AML-193 (cell line): ENCODE data around the gene NR4A2.
"Not testable (repeated sequence)": the region's sequence is repeated elsewhere in the genome, so short reads cannot be mapped to it uniquely, and the experiment has no call there.

Experiments
- DNase-seq, 2 experiments: peaks; one replicate each; lab custom pipeline; 2025; lab: John Stamatoyannopoulos, UW

Gene NR4A2

DNA sequence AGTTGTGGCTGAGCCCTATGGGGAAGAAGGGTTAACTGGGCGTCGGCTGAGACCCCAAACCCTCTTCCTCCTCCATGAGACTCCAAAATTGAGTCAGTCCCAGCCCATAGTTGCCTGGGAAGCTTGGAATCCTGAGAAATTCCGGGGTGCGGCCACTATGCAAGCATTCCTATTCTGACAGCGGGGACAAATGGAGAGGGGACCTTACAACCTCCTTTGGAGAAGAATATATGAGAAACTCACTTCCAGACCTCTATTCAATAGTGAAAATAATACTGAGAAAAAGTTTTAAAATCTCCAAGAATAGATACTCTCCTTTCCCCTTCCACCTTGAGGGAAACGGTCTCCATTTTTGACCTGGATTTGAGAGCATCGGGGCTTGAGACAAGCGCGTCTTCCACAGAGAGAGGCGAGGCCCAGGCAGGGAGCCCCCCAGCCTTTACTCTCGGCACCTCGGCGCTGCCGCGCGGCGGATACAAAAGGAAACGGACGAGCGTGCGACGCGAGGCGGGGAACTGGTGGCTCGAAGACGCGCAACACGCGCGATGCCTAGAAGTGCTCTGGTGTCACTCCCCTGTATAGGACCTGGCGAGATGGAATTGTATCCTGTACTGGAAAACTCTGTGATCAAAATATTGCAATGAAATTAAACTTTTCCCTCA, 11.1 kb downstream of the NR4A2 start:
- no peak for DNase-seq

- DNase-seq = no peak
Observed at GRCh38 chr2:156320486-156321098, 11.9 kb downstream of the NR4A2 start.

GRCh38 chr2:156319811-156320485, 12.6 kb downstream of the NR4A2 start:
- no peak for DNase-seq

DNA sequence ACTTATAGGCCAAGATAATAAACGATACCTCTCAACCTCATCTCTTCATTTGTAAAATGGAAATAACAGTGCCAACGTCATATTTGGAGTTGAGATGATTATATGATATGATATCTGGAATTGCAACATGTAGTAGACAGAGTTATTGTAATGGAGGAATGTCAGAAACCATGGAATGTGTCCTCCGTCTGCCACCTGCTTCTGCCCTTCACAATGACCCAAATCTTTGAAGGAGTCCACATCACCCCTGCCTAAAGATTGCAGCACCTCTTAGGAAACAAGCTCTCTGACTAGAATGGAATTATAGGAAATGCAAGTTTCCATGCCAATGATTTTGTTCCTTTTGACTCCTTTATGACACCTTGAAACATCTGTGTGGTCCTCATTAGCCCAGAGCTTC, 14.9 kb downstream of the NR4A2 start:
- no peak for DNase-seq

GRCh38 chr2:156311976-156312375, 20.5 kb downstream of the NR4A2 start:
- no peak for DNase-seq

DNA sequence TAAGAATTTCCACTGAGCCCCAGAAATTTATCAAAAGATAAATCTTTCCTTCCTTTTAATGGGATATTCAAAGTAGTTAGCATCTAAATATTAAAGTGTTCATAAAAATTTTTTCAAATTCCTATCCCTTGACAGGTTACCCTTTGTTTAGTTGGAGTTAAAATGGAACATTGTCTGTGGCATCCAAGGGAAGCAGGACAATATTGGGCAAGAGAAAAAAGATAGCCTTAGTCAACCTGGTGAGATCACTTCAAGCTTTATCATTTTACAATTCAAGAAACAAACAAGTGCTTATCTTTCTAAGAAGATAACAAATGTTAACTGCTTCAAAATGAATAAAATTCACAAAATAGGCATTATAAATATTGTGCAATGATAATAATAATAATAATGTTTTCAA, 21.7 kb downstream of the NR4A2 start:
- no peak for DNase-seq

DNA sequence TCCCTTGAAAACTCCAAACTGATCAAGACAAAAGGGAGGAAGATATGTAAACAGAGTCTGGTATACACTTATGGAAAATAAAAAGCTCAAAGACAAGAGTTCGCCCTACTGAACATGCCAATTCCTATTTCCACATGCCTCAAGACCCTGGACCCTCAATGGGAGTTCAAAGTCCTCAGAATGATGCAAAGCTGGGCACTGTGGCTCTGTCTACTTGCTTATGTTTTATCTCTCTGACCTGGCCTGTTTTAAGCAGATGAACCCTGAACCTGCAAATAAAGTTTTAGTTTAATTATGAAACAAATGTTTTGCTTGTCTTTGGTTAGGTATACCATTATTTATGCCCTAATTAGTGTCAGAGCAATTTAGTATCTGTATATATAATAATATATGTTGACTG, 22.6 kb downstream of the NR4A2 start:
- DNase-seq = no peak

GRCh38 chr2:156309167-156309566, 23.4 kb downstream of the NR4A2 start:
- no peak for DNase-seq

DNA sequence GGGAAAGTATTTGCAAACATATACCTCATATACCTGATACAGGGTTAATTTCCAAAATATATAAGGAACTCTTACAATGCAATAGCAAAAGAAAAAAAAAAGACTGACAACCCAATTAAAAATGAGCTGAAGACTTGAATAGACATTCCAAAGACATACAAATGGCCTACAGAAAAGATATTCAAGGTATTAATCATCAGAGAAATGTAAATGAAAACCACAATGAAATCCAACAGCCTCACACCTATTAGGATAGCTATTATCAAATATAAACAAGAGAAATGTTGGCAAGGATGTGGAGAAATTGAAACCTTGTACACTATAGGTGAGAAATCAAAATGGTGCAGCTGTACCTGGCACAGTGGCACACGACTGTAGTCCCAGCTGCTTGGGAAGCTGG, 25.7 kb downstream of the NR4A2 start:
- no peak for DNase-seq

GRCh38 chr2:156305121-156305520, 27.4 kb downstream of the NR4A2 start:
- DNase-seq = no peak

DNA sequence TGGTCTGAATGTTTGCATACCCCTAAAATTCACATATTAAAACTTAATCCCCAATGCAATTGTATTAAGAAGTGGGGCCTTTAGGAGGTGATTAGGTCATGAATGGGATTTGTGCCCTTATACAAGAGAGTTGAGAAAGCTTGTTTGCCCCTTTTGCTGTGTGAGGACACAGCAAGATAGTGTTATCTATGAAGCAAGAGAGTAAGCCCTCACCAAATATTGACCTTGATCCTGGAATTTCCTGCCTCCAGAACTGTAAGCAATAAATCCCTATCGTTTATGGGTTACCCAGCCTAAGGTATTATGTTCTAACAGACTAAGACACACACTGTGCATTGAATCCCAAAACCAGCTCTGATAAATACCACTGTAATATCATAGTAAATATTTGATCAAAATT, 32.2 kb downstream of the NR4A2 start:
- no peak for DNase-seq

- no peak for DNase-seq
Observed at GRCh38 chr2:156294945-156295580, 37.5 kb downstream of the NR4A2 start.

- not testable (repeated sequence) for DNase-seq
Observed at GRCh38 chr2:156293382-156293781, 39.1 kb downstream of the NR4A2 start.

- DNase-seq = no peak
Observed at GRCh38 chr2:156279446-156280150, 52.9 kb downstream of the NR4A2 start.
